ENCODE results near the gene CALHM3. TPM values are rescaled to one million over a fixed set of nuclear protein-coding genes. Genes with fewer than 3 reads are reported as not detected.
A peak's percentile ranks its signal among the peaks of the same experiment; 100 is the strongest.

CALHM3 gene
- polyA plus RNA-seq, 3 donors, result 0.04 to 0.62 TPM; not detected in 1

GRCh38 chr10:103500481-103500880, 21.4 kb upstream of the CALHM3 start:
- no peak for DNase-seq
- H3K36me3 ChIP-seq (replicated peaks in 1 of 2; ENCODE audit: control insufficient read depth in 1 of 2, insufficient read depth in 2 of 2, low read length in 2 of 2), result no peaks in the 10 kb centered on the region
- no peaks in the 10 kb centered on the region for H4K20me1 ChIP-seq (ENCODE audit: insufficient read depth, low read length)
- no peak overlapping the region for H3K4me3 Mint-ChIP-seq
- peaks cover 0 to 3% (median 0%) of the 10 kb centered on the region in 7 donors for H3K9me3 Mint-ChIP-seq
- no peak overlapping the region for H2AFZ ChIP-seq (ENCODE audit: insufficient read depth, low read depth, low read length, poor library complexity, severe bottlenecking)
- no peak overlapping the region for H3K9ac ChIP-seq (ENCODE audit: insufficient read depth, low read length, poor library complexity, severe bottlenecking)
- H3K4me2 ChIP-seq (replicated peaks; ENCODE audit: extremely low read depth, low read length, poor library complexity, severe bottlenecking), result no peak overlapping the region
- no peak overlapping the region for H3K27ac ChIP-seq (ENCODE audit: low read depth in 1 of 2, low read length in 2 of 2)
- H3K4me3 ChIP-seq (replicated peaks in 1 of 3; ENCODE audit: low read depth in 2 of 3, low read length in 3 of 3), result no peak overlapping the region
- no peaks in the 10 kb centered on the region for H3K36me3 Mint-ChIP-seq
- H3K27me3 ChIP-seq (ENCODE audit: control insufficient read depth in 2 of 2, insufficient read depth in 2 of 2, low read length in 2 of 2), result peaks cover 8 to 23% of the 10 kb centered on the region in 2 donors
- TF ChIP-seq CTCF (IDR thresholded peaks at IDR 0.05), result no peak
- H3K27me3 Mint-ChIP-seq (ENCODE audit: low read depth in 3 of 3), result peaks cover 31 to 47% (median 38%) of the 10 kb centered on the region in 3 donors
- peaks cover 7% of the 10 kb centered on the region for H3K4me1 Mint-ChIP-seq
- intact Hi-C loops (cut with micrococcal nuclease), result no loop called here
- H3K4me1 ChIP-seq (ENCODE audit: control insufficient read depth in 1 of 2, insufficient read depth in 2 of 2, low read length in 2 of 2), result peaks cover 0 to 7% of the 10 kb centered on the region in 2 donors
- no peaks in the 10 kb centered on the region for H3K79me2 ChIP-seq (ENCODE audit: insufficient read depth, low read length)
- 26% methylated on average over 3 of the region's 6 CpGs for WGBS (ENCODE audit: insufficient coverage)
- no peak overlapping the region for H3K27ac Mint-ChIP-seq
- peaks cover 0 to under 1% of the 10 kb centered on the region in 2 donors for H3K9me3 ChIP-seq (replicated peaks in 1 of 2; ENCODE audit: control insufficient read depth in 1 of 2, insufficient read depth in 1 of 2, low read length in 2 of 2)

- Mint-ChIP-seq H3K9me3 (peaks cover 0 to 4% (median 0%) of the 10 kb centered on the region in 7 donors), H3K4me3 (peak overlapping the region in 1 of 2 donors; percentile 7), H3K27ac (no peak overlapping the region), H3K27me3 (ENCODE audit: low read depth in 3 of 3) (peaks cover 37 to 51% (median 44%) of the 10 kb centered on the region in 3 donors), H3K4me1 (peaks cover 7% of the 10 kb centered on the region), H3K36me3 (no peaks in the 10 kb centered on the region)
- no peak for DNase-seq
- Histone ChIP-seq H2AFZ (ENCODE audit: insufficient read depth, low read depth, low read length, poor library complexity, severe bottlenecking) (no peak overlapping the region), H3K9ac (ENCODE audit: insufficient read depth, low read length, poor library complexity, severe bottlenecking) (no peak overlapping the region), H4K20me1 (ENCODE audit: insufficient read depth, low read length) (no peaks in the 10 kb centered on the region), H3K79me2 (ENCODE audit: insufficient read depth, low read length) (no peaks in the 10 kb centered on the region), H3K4me2 (replicated peaks; ENCODE audit: extremely low read depth, low read length, poor library complexity, severe bottlenecking) (no peak overlapping the region), H3K27ac (ENCODE audit: low read depth in 1 of 2, low read length in 2 of 2) (no peak overlapping the region), H3K4me1 (ENCODE audit: control insufficient read depth in 1 of 2, insufficient read depth in 2 of 2, low read length in 2 of 2) (peaks cover 0 to 7% of the 10 kb centered on the region in 2 donors), H3K27me3 (ENCODE audit: control insufficient read depth in 2 of 2, insufficient read depth in 2 of 2, low read length in 2 of 2) (peaks cover 14 to 29% of the 10 kb centered on the region in 2 donors), H3K9me3 (replicated peaks in 1 of 2; ENCODE audit: control insufficient read depth in 1 of 2, insufficient read depth in 1 of 2, low read length in 2 of 2) (peaks cover 0 to 7% of the 10 kb centered on the region in 2 donors), H3K36me3 (replicated peaks in 1 of 2; ENCODE audit: control insufficient read depth in 1 of 2, insufficient read depth in 2 of 2, low read length in 2 of 2) (no peaks in the 10 kb centered on the region), H3K4me3 (replicated peaks in 1 of 3; ENCODE audit: low read depth in 2 of 3, low read length in 3 of 3) (no peak overlapping the region)
- intact Hi-C loops (cut with micrococcal nuclease), result no loop called here
- TF ChIP-seq CTCF (IDR thresholded peaks at IDR 0.05), result no peak
- 88% methylated on average over 5 of the region's 7 CpGs for WGBS (ENCODE audit: insufficient coverage)
Observed at GRCh38 chr10:103499881-103500280, 20.8 kb upstream of the CALHM3 start.

Measured in CD14-positive monocyte (primary cell).